Lung (tissue), 12 donors: ENCODE results near the gene SLC35F3. TPM values are rescaled to one million over a fixed set of nuclear protein-coding genes. Genes with fewer than 3 reads are reported as not detected.

ENCODE experiments used
- ATAC-seq: fragments of 200-7000 bp; cut with Tn5 transposase; one replicate; pipeline ENCODE4 v1.9.1; 2020; ENCODE audit warnings: moderate number of reproducible peaks; ENCODE audit not compliant: insufficient read depth, low FRiP score
- DNase-seq, 3 donors: peaks; one replicate each; pipeline ENCODE4 v3.0.0-alpha.2; 2013 to 2017
- H3K27ac ChIP-seq, 2 donors: one replicate each; pipeline ENCODE4 v1.5.1; 2013; ENCODE audit warnings: mild to moderate bottlenecking in 2 of 2, moderate library complexity in 2 of 2, control low read depth in 1 of 2, inconsistent platforms in 1 of 2, low read depth in 1 of 2, low read length in 1 of 2
- H3K27me3 ChIP-seq, 3 donors: one replicate each; pipeline ENCODE4 v1.5.1; 2013; ENCODE audit warnings: low read length in 2 of 3; ENCODE audit not compliant: control insufficient read depth in 3 of 3, insufficient read depth in 3 of 3
- H3K36me3 ChIP-seq, 4 donors: one replicate each; pipeline ENCODE4 v1.5.1; 2013; ENCODE audit warnings: low read length in 4 of 4, mild to moderate bottlenecking in 1 of 4, moderate library complexity in 1 of 4; ENCODE audit not compliant: control insufficient read depth in 4 of 4, insufficient read depth in 4 of 4
- H3K4me1 ChIP-seq, 5 donors: one replicate each; pipeline ENCODE4 v1.5.1; 2013; ENCODE audit warnings: low read length in 5 of 5, mild to moderate bottlenecking in 2 of 5, moderate library complexity in 1 of 5; ENCODE audit not compliant: control insufficient read depth in 5 of 5, insufficient read depth in 5 of 5
- H3K4me3 ChIP-seq: one replicate; pipeline ENCODE4 v1.5.1; 2013; ENCODE audit warnings: mild to moderate bottlenecking, control low read depth, moderate library complexity
- H3K9ac ChIP-seq, 2 donors: one replicate each; pipeline ENCODE4 v1.5.1; 2013; ENCODE audit warnings: low read length in 2 of 2, control low read depth in 1 of 2; ENCODE audit not compliant: insufficient read depth in 1 of 2
- H3K9me3 ChIP-seq, 4 donors: one replicate each; pipeline ENCODE4 v1.5.1; 2013; ENCODE audit warnings: low read length in 3 of 4, mild to moderate bottlenecking in 1 of 4, moderate library complexity in 1 of 4; ENCODE audit not compliant: control insufficient read depth in 4 of 4, insufficient read depth in 3 of 4
- WGBS, 2 donors: extraction: QIAGEN DNeasy Blood & Tissue Kit; methylation state at CpG; one replicate each; pipeline ENCODE4 v1.1.7; 2013; 5-methylcytosine and 5-hydroxymethylcytosine counted together
- polyA plus RNA-seq, 2 donors: library from polyadenylated mRNA; stranded (reverse); fragments of 200-250 nt; gene quantifications; one replicate each; pipeline ENCODE4 v1.2.1, GENCODE V29; 2013
- total RNA-seq, 2 donors: library from RNA; depleted of rRNA in 1 of 2; stranded (reverse); fragments of >200 nt in 1 of 2; gene quantifications; one replicate each; pipeline ENCODE4 v1.2.1, GENCODE V29; 2014 to 2021
- TF ChIP-seq, protein P1 (sequence below): IDR thresholded peaks from 2 replicates; pipeline ENCODE4 v1.5.1; 2012; ENCODE audit warnings: mild to moderate bottlenecking; ENCODE audit errors: control extremely low read depth, extremely low read depth
- donor health status: control.
- donor health status: control.
- donor health status: Bipolar disorder and iron deficiency.
- donor health status: healthy.
- donor health status: DM: yes; HTN: yes; CAD: no.

SLC35F3 gene
- total and polyA plus RNA-seq, 4 donors: 0.09 to 1.4 (median 0.48) TPM

DNA sequence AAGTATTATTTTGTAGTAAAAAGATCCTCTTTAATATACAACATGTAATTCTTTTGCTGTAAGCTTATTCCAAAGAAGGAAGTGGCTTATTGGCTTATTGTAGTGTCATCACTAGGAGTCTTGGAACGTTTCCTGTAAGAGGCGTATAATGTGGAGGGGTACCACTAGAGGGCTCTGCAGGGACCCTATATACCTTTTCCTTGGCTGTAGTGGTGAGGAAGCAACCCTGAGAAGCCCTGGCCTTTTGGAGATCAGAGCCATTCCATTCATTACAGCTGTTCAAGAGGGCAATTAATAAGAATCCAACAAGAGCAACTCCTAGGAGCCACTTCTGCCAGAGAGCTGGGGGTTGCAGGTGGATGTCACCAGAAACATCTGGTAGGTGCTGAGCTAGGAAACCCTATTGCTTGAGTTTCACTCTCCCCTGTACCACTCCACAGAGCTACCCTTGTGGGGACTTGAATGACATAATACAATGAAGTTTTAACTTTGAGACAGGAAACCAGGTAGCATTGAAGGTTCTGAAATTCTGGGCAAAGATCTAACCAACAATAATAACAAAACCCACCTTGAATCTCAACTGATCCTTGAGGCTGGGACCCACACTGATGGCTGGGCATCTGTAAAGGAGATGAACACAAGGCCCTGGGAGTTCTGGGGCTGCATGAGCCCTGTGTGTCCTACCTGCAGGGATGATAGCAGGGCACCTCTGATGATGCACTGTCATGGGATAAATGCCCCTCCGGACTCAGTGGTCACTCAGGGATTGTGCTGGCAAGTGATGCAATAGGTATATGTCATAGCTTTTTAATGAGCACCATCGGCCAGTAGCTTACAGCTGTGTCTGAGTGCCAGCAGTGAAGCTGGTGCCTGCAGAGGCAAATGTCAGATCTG lies 308.5 kb downstream of the SLC35F3 start:
- peaks cover 0 to 5% (median 0%) of the 10 kb centered on the region in 4 donors for H3K9me3 ChIP-seq
- H3K36me3 ChIP-seq: no peaks in the 10 kb centered on the region
- H3K9ac ChIP-seq: no peak overlapping the region
- ATAC-seq (no peak), DNase-seq (peak in 2 of 3 donors; percentile 46 to 64)
- no peak overlapping the region for H3K4me3 ChIP-seq
- no peak overlapping the region for H3K27ac ChIP-seq
- TF ChIP-seq, protein P1, sequence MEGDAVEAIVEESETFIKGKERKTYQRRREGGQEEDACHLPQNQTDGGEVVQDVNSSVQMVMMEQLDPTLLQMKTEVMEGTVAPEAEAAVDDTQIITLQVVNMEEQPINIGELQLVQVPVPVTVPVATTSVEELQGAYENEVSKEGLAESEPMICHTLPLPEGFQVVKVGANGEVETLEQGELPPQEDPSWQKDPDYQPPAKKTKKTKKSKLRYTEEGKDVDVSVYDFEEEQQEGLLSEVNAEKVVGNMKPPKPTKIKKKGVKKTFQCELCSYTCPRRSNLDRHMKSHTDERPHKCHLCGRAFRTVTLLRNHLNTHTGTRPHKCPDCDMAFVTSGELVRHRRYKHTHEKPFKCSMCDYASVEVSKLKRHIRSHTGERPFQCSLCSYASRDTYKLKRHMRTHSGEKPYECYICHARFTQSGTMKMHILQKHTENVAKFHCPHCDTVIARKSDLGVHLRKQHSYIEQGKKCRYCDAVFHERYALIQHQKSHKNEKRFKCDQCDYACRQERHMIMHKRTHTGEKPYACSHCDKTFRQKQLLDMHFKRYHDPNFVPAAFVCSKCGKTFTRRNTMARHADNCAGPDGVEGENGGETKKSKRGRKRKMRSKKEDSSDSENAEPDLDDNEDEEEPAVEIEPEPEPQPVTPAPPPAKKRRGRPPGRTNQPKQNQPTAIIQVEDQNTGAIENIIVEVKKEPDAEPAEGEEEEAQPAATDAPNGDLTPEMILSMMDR: no peak
- H3K4me1 ChIP-seq: peaks cover 0 to 12% (median 6%) of the 10 kb centered on the region in 5 donors
- peaks cover 0 to 36% (median 24%) of the 10 kb centered on the region in 3 donors for H3K27me3 ChIP-seq
- 34 to 35% methylated on average over 4 of the region's 4 CpGs for WGBS, 2 donors

- no peaks in the 10 kb centered on the region for H3K36me3 ChIP-seq
- peak; percentile 36 for ATAC-seq
- no peak overlapping the region for H3K27ac ChIP-seq
- TF ChIP-seq, protein P1: no peak
- peak overlapping the region; percentile 3 for H3K4me3 ChIP-seq
- H3K4me1 ChIP-seq: peaks cover 0 to 12% (median 6%) of the 10 kb centered on the region in 5 donors
- peaks cover 0 to 5% (median 0%) of the 10 kb centered on the region in 4 donors for H3K9me3 ChIP-seq
- no peak for DNase-seq
- no peak overlapping the region for H3K9ac ChIP-seq
- peaks cover 0 to 36% (median 26%) of the 10 kb centered on the region in 3 donors for H3K27me3 ChIP-seq
- WGBS, 2 donors: 14 to 18% methylated on average over 8 of the region's 8 CpGs
Measured at GRCh38 chr1:234213658-234214128, 309.2 kb downstream of the SLC35F3 start.

GRCh38 chr1:234214129-234214910 lies 309.8 kb downstream of the SLC35F3 start:
- 1 to 2% methylated on average over 46 to 69 of the region's 69 CpGs for WGBS, 2 donors
- Histone ChIP-seq H3K27me3 (peaks cover 0 to 36% (median 26%) of the 10 kb centered on the region in 3 donors), H3K4me3 (peak overlapping the region; percentile 3), H3K9ac (no peak overlapping the region), H3K4me1 (peaks cover 0 to 12% (median 6%) of the 10 kb centered on the region in 5 donors), H3K36me3 (no peaks in the 10 kb centered on the region), H3K9me3 (peaks cover 0 to 5% (median 0%) of the 10 kb centered on the region in 4 donors), H3K27ac (no peak overlapping the region)
- peak; percentile 31 to 51 (median 44) for DNase-seq
- peak; percentile 84 for ATAC-seq
- TF ChIP-seq, protein P1: no peak
